MM.1S (cell line): Measurements from ENCODE around the gene XPR1.

Source experiments
- EZH2 ChIP-seq: fragments of 300-600 bp; sonication (generic); optimal IDR thresholded peaks from 2 replicates; pipeline ENCODE3; 2017; ENCODE audit warnings: low read depth, mild to moderate bottlenecking, antibody characterized with exemption, low read length, mixed read lengths
- EZH2phosphoT487 ChIP-seq: fragments of 300-600 bp; sonication (generic); IDR thresholded peaks from 2 replicates; pipeline ENCODE4 v1.6.1; 2018; ENCODE audit warnings: antibody characterized with exemption, low read length
- TF ChIP-seq, protein P1 (sequence below): fragments of 300-600 bp; sonication (generic); IDR thresholded peaks from 2 replicates; pipeline ENCODE4 v1.5.1; 2016; ENCODE audit warnings: antibody characterized with exemption, low read length, mixed read lengths

GRCh38 chr1:180720753-180721152 lies 88.9 kb downstream of the XPR1 start:
- TF ChIP-seq, protein P1, sequence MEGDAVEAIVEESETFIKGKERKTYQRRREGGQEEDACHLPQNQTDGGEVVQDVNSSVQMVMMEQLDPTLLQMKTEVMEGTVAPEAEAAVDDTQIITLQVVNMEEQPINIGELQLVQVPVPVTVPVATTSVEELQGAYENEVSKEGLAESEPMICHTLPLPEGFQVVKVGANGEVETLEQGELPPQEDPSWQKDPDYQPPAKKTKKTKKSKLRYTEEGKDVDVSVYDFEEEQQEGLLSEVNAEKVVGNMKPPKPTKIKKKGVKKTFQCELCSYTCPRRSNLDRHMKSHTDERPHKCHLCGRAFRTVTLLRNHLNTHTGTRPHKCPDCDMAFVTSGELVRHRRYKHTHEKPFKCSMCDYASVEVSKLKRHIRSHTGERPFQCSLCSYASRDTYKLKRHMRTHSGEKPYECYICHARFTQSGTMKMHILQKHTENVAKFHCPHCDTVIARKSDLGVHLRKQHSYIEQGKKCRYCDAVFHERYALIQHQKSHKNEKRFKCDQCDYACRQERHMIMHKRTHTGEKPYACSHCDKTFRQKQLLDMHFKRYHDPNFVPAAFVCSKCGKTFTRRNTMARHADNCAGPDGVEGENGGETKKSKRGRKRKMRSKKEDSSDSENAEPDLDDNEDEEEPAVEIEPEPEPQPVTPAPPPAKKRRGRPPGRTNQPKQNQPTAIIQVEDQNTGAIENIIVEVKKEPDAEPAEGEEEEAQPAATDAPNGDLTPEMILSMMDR = no peak
- TF ChIP-seq EZH2phosphoT487 (no peak), EZH2 (no peak)
